ENCODE measurements around the gene TUBGCP2.

The TUBGCP2 gene

GRCh38 chr10:133229265-133230043 is 79.2 kb downstream of the TUBGCP2 start:
- DNase-seq (ENCODE audit: low read depth in 2 of 2), result no peak

All from stimulated activated CD4-positive, alpha-beta T cell treated with anti-CD3 and anti-CD28 coated beads, Interleukin-15, amount 100 ng/mL, for 48 hours (primary cell).